IPS DF 4.7 (cell line): ENCODE data around the gene CHIA.

Source experiments
- DNase-seq: peaks from one replicate; pipeline ENCODE4 v3.0.0-alpha.2; 2013; ENCODE audit warnings: low spot score; ENCODE audit errors: extremely low read depth

Gene CHIA

DNA sequence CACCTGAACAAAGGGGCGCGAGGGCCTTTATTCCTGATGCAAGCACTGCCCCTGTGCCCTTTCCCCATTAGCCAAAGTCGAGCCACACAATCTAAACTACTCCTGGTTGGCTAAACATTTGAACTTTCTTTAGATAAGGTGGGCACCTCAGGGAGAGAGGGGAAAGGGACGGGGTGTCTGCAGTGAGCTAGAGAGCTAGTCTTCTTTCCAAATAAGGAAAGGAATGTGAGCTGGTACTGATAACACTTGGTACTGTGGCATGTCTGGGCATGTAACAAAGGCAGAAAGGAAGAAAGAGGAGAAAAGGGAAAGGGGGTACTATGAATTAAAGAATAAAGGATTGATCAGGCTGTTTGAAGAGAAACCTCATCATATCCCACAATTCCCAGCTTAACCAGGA is 74.0 kb downstream of the CHIA start:
- no peak for DNase-seq

DNA sequence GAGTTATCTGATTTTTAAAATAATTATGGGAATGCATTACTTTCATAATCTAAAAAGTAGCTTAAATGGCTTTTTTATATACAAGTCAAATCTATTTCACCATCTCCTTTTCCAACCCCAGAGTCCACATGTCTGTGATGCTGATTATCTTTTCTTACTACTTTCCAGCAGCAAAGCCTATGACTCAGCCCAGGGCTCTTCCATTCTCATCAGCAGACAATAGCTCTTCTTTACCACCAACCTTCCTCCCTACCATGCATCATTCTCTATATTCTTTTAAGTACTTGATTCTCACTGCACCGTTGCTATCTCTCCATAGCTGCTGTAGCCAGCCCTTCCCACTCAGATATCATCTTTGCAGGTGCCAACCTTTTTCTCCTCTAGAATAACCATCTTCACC is 75.6 kb downstream of the CHIA start:
- DNase-seq, result no peak

DNA sequence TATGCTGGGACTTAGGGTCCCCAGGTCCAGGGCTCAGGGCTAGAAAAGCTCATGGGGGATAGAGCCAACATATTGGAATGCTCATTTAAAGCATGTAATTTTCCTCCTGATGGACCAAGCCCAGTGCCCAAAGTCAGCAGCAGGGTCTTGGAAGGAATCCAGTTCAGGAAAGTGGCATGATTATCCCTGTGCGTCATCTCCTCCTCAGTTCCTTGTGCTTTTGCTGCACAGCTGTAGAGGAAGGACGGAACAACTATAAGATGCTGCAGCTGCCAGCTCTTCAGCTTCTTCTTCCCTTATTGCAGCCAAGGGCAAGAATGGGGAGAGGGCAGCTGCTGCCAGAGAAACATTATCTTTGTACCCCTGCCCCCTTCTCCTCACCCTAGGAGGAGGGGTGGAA is 78.5 kb downstream of the CHIA start:
- DNase-seq, result no peak

DNA sequence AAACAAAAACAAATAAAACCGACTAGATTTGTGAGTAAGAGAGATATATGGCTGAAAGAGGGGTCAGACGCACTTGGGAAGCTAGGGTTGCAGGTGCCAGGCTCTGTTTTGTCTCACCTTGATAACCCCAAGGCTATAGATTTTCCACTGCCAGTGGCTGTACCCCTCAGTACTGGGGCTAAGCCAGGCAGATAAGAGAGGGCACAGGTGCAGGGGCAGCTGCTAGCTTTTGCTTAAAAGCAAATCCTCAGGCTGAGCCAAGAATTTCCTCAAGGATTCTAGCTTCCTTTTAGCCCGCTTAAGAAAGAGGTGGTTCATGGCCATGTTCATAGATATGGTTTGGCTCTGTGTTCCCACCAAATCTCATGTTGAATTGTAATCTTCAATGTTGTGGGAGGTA is 79.0 kb downstream of the CHIA start:
- DNase-seq, result no peak
